Type B pancreatic cell (in vitro differentiated cells): Measurements from ENCODE around the gene BRAT1. TPM values are rescaled to one million over a fixed set of nuclear protein-coding genes. Genes with fewer than 3 reads are reported as not detected.

Experiments used
- DNase-seq: peaks from one replicate; pipeline ENCODE4 v3.0.0; 2021; ENCODE audit warnings: mixed read lengths; ENCODE audit not compliant: unreplicated experiment; ENCODE audit errors: extremely low spot score
- H3K27ac Mint-ChIP-seq: 2 replicates; pipeline ENCODE4 v1.8.0; 2021; ENCODE audit warnings: mild to moderate bottlenecking, mixed read lengths
- H3K27me3 Mint-ChIP-seq: 2 replicates; pipeline ENCODE4 v1.8.0; 2021; ENCODE audit warnings: mixed read lengths
- H3K36me3 Mint-ChIP-seq: 2 replicates; pipeline ENCODE4 v1.8.0; 2021; ENCODE audit warnings: mixed read lengths
- H3K4me1 Mint-ChIP-seq: one replicate; pipeline ENCODE4 v1.8.0; 2021; ENCODE audit warnings: mixed read lengths; ENCODE audit not compliant: unreplicated experiment
- H3K4me3 Mint-ChIP-seq: 2 replicates; pipeline ENCODE4 v1.8.0; 2021; ENCODE audit warnings: mild to moderate bottlenecking, mixed read lengths
- H3K9me3 Mint-ChIP-seq: 2 replicates; pipeline ENCODE4 v1.8.0; 2021; ENCODE audit warnings: mixed read lengths
- CTCF ChIP-seq: fragments of 200-600 bp; sonication (generic); conservative IDR thresholded peaks from 2 replicates; pipeline ENCODE4 v1.5.0; 2021; ENCODE audit warnings: antibody characterized with exemption, mild to moderate bottlenecking
- total RNA-seq: library from RNA; stranded (reverse); gene quantifications from 2 replicates; pipeline ENCODE4 v1.2.1, GENCODE V29; 2021; ENCODE audit warnings: low replicate concordance

The BRAT1 gene
- total RNA-seq, 1 donor from 2014 or later: 40.3 TPM

GRCh38 chr7:2499719-2500430 lies 55.4 kb downstream of the BRAT1 start:
- TF ChIP-seq CTCF: no peak
- Mint-ChIP-seq H3K27ac (no peak overlapping the region), H3K36me3 (no peaks in the 10 kb centered on the region), H3K27me3 (no peaks in the 10 kb centered on the region), H3K4me1 (peaks cover 18% of the 10 kb centered on the region), H3K4me3 (no peak overlapping the region), H3K9me3 (no peaks in the 10 kb centered on the region)
- DNase-seq: no peak

GRCh38 chr7:2499181-2499580 lies 56.1 kb downstream of the BRAT1 start:
- Mint-ChIP-seq H3K27me3 (no peaks in the 10 kb centered on the region), H3K27ac (no peak overlapping the region), H3K4me1 (peaks cover 21% of the 10 kb centered on the region), H3K36me3 (no peaks in the 10 kb centered on the region), H3K9me3 (no peaks in the 10 kb centered on the region), H3K4me3 (no peak overlapping the region)
- no peak for TF ChIP-seq CTCF
- DNase-seq: no peak

GRCh38 chr7:2498708-2499107 lies 56.6 kb downstream of the BRAT1 start:
- Mint-ChIP-seq H3K27me3 (no peaks in the 10 kb centered on the region), H3K27ac (no peak overlapping the region), H3K36me3 (no peaks in the 10 kb centered on the region), H3K4me1 (peaks cover 21% of the 10 kb centered on the region), H3K9me3 (no peaks in the 10 kb centered on the region), H3K4me3 (no peak overlapping the region)
- no peak for TF ChIP-seq CTCF
- DNase-seq: no peak

DNA sequence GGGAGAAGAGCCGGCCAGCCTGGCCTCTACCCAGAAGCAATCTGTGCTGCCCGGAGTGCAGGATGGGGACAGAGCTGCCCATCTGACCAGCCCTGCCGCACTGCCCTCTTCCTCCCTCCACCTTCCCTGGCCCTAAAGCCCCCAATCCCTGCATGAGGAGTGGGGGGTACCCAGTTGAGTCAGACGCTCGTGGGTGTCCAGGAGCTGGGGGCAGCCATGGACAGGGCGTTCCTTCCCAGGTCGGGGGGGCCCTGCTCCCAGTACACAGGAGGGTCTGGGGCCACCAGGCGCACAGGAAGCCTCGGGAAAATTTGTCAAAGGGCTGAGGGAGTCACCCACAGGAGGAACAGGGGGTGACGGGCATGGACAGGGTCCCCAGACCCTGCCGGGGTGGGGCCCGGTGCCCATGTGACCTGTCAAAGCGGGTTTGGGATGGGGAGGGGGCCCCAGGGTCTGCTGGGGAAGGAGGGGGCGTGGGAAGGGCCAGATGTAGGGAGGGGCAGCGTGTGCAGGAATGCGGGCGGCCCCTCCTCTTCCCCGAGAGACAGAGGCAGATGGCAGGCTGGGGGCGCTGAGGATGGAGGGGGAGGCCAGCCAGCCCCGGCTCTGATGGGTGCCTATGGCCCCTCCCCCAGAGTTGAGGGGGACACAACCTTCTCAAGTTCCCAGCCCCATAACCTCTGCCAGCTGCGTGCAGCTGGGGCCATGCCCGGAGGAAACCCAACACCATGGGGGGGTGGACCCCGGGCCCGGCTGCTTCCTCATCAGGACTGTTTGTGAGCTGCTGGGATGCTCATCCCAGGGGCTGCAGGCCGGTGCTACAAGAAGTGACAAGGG lies 57.6 kb downstream of the BRAT1 start:
- H3K4me1 Mint-ChIP-seq: peaks cover 21% of the 10 kb centered on the region

DNA sequence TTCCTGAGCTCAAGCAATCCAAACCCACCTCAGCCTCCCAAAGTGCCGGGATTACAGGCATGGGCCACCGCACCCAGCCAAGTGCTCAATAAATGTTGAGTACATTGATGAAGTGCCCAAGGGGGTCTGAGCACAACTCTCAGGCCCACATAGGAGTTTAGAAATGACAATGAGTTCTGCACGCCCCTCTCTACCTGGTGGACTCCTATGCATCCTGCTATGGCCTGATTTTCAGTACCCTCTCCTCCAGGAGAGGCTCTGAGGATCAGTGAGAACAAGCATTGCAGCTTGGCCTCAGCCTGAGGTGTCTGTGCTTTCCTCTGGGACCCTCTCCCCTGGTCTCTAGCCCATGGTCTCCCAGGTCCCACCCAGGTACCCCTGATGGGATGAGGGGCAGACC lies 58.3 kb downstream of the BRAT1 start:
- no peak for TF ChIP-seq CTCF
- DNase-seq: no peak
- Mint-ChIP-seq H3K27ac (no peak overlapping the region), H3K9me3 (no peaks in the 10 kb centered on the region), H3K4me3 (no peak overlapping the region), H3K27me3 (no peaks in the 10 kb centered on the region), H3K4me1 (peaks cover 21% of the 10 kb centered on the region), H3K36me3 (no peaks in the 10 kb centered on the region)

More for the DNA sequence above, 57.6 kb downstream of the BRAT1 start:
- Mint-ChIP-seq H3K27ac (no peak overlapping the region), H3K36me3 (no peaks in the 10 kb centered on the region), H3K9me3 (no peaks in the 10 kb centered on the region), H3K4me3 (no peak overlapping the region), H3K27me3 (no peaks in the 10 kb centered on the region)
- DNase-seq: no peak
- no peak for TF ChIP-seq CTCF
